ENCODE data around the gene RCSD1.

DNA sequence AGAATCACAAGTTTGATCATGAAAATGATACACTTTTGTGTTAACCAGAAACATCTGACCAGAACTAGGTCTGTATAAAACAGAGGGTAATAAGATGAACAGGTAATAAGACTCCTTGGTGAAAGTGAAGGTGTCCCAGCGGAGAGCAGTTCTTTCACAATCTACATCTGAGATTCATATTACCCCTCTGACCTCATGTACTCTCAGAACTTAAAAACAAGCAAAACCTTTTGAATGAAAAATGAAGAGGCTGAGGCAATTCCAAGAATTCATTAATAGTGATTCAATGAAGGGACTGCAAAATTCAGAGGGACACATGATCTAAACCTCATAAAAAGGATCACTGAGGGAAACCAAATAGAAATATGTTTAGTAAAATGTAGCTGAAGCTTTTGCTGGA lies 80.8 kb downstream of the RCSD1 start:
- TF ChIP-seq CTCF (conservative IDR thresholded peaks at IDR 0.05; ENCODE audit: low read depth, low read length) (no peak), EZH2 (IDR thresholded peaks at IDR 0.05; ENCODE audit: borderline replicate concordance, low read depth, low read length, poor library complexity, severe bottlenecking) (no peak)

Measured in A673 (cell line).